Thoracic aorta (tissue), 2 donors: ENCODE results near the gene CFAP97D1. TPM values are rescaled to one million over a fixed set of nuclear protein-coding genes. Genes with fewer than 3 reads are reported as not detected.

Experiments
- ATAC-seq: fragments of 150-250 bp; one replicate; pipeline ENCODE4 v1.8.0; 2017; ENCODE audit warnings: low read depth; ENCODE audit not compliant: insufficient number of reproducible peaks, low FRiP score
- DNase-seq: peaks from one replicate; pipeline ENCODE4 v3.0.0-alpha.2; 2020; ENCODE audit warnings: low spot score
- H3K27ac ChIP-seq, 2 donors: fragments of 200-600 bp; sonication (generic); 1 replicate in 1 of 2; 2 replicates in 1 of 2; pipeline ENCODE4 v1.5.1; 2016; ENCODE audit warnings: mild to moderate bottlenecking in 2 of 2, moderate library complexity in 2 of 2
- H3K27me3 ChIP-seq: fragments of 200-600 bp; sonication (generic); replicated peaks from 2 replicates; pipeline ENCODE4 v1.6.0; 2016; ENCODE audit warnings: mild to moderate bottlenecking; ENCODE audit not compliant: insufficient read depth
- H3K36me3 ChIP-seq: fragments of 200-600 bp; sonication (generic); one replicate; pipeline ENCODE4 v1.5.1; 2016
- H3K4me1 ChIP-seq, 2 donors: fragments of 200-600 bp; sonication (generic); 1 replicate in 1 of 2; 2 replicates in 1 of 2; pipeline versions ENCODE4 v1.5.1 to v1.6.0; 2016; ENCODE audit warnings: low read depth in 2 of 2, mild to moderate bottlenecking in 1 of 2; ENCODE audit not compliant: control insufficient read depth in 1 of 2
- H3K4me3 ChIP-seq: fragments of 200-600 bp; sonication (generic); 2 replicates; pipeline ENCODE4 v1.5.1; 2016; ENCODE audit warnings: mild to moderate bottlenecking
- H3K9me3 ChIP-seq: fragments of 200-600 bp; sonication (generic); 2 replicates; pipeline ENCODE4 v1.5.1; 2016
- CTCF ChIP-seq: fragments of 200-600 bp; sonication (generic); IDR thresholded peaks from one replicate; pipeline ENCODE4 v1.5.1; 2019; ENCODE audit warnings: antibody characterized with exemption
- total RNA-seq, 2 donors: library from RNA; depleted of rRNA; stranded (reverse); fragments of >200 nt; gene quantifications; one replicate each; pipeline versions ENCODE4 v1.1.0 to v1.2.3, GENCODE V29; 2016

Gene CFAP97D1
- total RNA-seq, 2 donors from 2014 or later = not detected

DNA sequence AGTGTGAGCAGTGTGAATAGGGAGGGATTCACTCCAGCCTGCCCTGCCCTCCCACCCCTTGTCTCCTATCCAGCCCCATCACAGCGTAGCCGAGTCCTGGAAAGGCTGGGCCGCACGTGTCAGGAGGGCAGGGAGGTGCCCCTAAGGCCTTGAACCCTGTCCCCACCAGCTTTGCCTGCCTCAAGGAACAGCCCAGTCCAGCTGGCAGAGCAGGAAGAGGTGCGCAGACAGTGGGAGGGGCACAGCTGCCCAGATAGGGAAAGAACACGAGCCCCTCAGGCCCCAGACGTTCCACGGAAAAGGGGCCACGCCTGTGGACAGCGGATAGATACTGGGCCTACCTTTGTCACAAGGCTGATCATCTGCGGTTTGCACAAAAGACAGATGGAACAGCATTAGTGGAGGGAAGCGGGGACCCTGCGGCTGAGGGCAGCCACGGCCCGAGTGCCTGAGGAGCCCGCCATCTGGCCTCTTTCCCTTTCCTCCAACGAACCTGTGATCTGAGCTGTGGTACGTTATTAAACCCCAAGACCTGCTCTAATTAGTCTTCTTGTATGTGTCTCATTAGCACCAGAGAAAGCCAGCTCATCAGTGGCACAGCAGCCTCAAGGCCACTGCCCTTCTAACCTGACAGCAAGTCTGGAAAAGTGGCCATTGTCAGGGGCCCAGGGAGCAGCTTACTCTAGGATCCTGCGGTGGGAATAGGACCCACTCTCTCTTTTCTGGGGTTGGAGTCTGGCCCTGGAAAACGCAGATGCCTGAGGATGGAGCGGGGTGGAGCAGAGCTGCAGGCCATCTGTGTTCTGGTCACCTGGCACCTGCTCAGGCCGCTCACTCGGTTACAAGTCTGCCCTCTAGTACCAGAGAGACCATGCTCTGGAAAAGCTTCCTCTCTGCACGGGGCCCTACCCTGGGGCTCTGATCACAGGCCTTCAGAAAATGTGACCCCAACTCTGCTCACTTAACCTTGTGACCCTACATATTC, 36.4 kb downstream of the CFAP97D1 start:
- no peak for TF ChIP-seq CTCF
- DNase-seq (no peak), ATAC-seq (no peak)
- Histone ChIP-seq H3K4me1 (peaks cover 0 to 5% of the 10 kb centered on the region in 2 donors), H3K9me3 (no peaks in the 10 kb centered on the region), H3K27ac (no peak overlapping the region), H3K4me3 (no peak overlapping the region), H3K27me3 (no peaks in the 10 kb centered on the region), H3K36me3 (peaks cover 31% of the 10 kb centered on the region)

- no peak for DNase-seq
- no peaks in the 10 kb centered on the region for H3K9me3 ChIP-seq
- TF ChIP-seq CTCF = no peak
- H3K27me3 ChIP-seq = no peaks in the 10 kb centered on the region
- no peak overlapping the region for H3K4me3 ChIP-seq
- H3K27ac ChIP-seq = no peak overlapping the region
- peaks cover 26% of the 10 kb centered on the region for H3K36me3 ChIP-seq
- ATAC-seq = no peak
- peaks cover 0 to 8% of the 10 kb centered on the region in 2 donors for H3K4me1 ChIP-seq
Observed at GRCh38 chr17:43817826-43818225, 37.6 kb downstream of the CFAP97D1 start.

- no peak for TF ChIP-seq CTCF
- Histone ChIP-seq H3K4me3 (no peak overlapping the region), H3K4me1 (peaks cover 0 to 18% of the 10 kb centered on the region in 2 donors), H3K27ac (no peak overlapping the region), H3K9me3 (no peaks in the 10 kb centered on the region), H3K27me3 (no peaks in the 10 kb centered on the region), H3K36me3 (peaks cover 14% of the 10 kb centered on the region)
- DNase-seq = no peak
- no peak for ATAC-seq
Observed at GRCh38 chr17:43818966-43819365, 38.7 kb downstream of the CFAP97D1 start.

GRCh38 chr17:43820759-43821158, 40.5 kb downstream of the CFAP97D1 start:
- Histone ChIP-seq H3K36me3 (peaks cover 24% of the 10 kb centered on the region), H3K9me3 (no peaks in the 10 kb centered on the region), H3K4me3 (no peak overlapping the region), H3K27me3 (no peaks in the 10 kb centered on the region), H3K4me1 (peaks cover 0 to 13% of the 10 kb centered on the region in 2 donors), H3K27ac (no peak overlapping the region)
- DNase-seq (no peak), ATAC-seq (no peak)
- no peak for TF ChIP-seq CTCF

- no peak for TF ChIP-seq CTCF
- Histone ChIP-seq H3K36me3 (peaks cover 29% of the 10 kb centered on the region), H3K27ac (no peak overlapping the region), H3K27me3 (no peaks in the 10 kb centered on the region), H3K4me3 (no peak overlapping the region), H3K4me1 (peaks cover 0 to 13% of the 10 kb centered on the region in 2 donors), H3K9me3 (no peaks in the 10 kb centered on the region)
- no peak for ATAC-seq
- no peak for DNase-seq
Observed at GRCh38 chr17:43822570-43823190, 42.4 kb downstream of the CFAP97D1 start.
